K562 (cell line): ENCODE data around the gene SCIN. TPM values are rescaled to one million over a fixed set of nuclear protein-coding genes. Genes with fewer than 3 reads are reported as not detected.
A peak's percentile ranks its signal among the peaks of the same experiment; 100 is the strongest.

Source experiments
- HDAC1 ChIP-seq, 2 experiments: fragments of 450-650 bp; IDR thresholded peaks; 2 replicates each; pipeline ENCODE4 v1.6.1; 2016 to 2017; ENCODE audit warnings: inconsistent platforms in 1 of 2, mild to moderate bottlenecking in 1 of 2, moderate library complexity in 1 of 2
- HLTF ChIP-seq: fragments of 450-650 bp; IDR thresholded peaks from 2 replicates; pipeline ENCODE4 v1.6.1; 2016
- ILF3 ChIP-seq: fragments of 450-650 bp; IDR thresholded peaks from 2 replicates; pipeline ENCODE4 v1.6.1; 2018; ENCODE audit warnings: antibody characterized with exemption, mild to moderate bottlenecking, moderate library complexity, borderline replicate concordance
- PHTF2 ChIP-seq: fragments of 250-450 bp; sonication (Bioruptor Pico); IDR thresholded peaks from 2 replicates; pipeline ENCODE4 v1.5.0; 2021; ENCODE audit warnings: mild to moderate bottlenecking
- RBM39 ChIP-seq: fragments of 200-400 bp; formaldehyde crosslinking; optimal IDR thresholded peaks from 2 replicates; pipeline ENCODE3; 2018; ENCODE audit warnings: low read depth, low read length
- TAF9B ChIP-seq: fragments of 450-650 bp; IDR thresholded peaks from 2 replicates; pipeline ENCODE4 v1.6.1; 2018; ENCODE audit warnings: mild to moderate bottlenecking; ENCODE audit not compliant: partially characterized antibody
- ZEB2 ChIP-seq: fragments of 450-650 bp; IDR thresholded peaks from 2 replicates; pipeline ENCODE4 v1.6.1; 2016
- polyA plus RNA-seq, 8 experiments: library from polyadenylated mRNA; depleted of rRNA in 4 of 8; stranded (reverse) in 5 of 8; unstranded in 3 of 8; fragments of >200 nt; fragmentation: Nextera tagmentation in 2 of 8; fragmentation: Illumina TruSeq in 1 of 8; extraction: Ambion mirVana in 2 of 8; extraction: Trizol in 1 of 8; gene quantifications; 2 replicates each; pipeline versions ENCODE4 v1.2.1 to v1.2.3, GENCODE V29; 2011 to 2014; ENCODE audit warnings: inconsistent platforms in 1 of 8, missing spikeins in 1 of 8
- total RNA-seq, 7 experiments: library from RNA; depleted of rRNA in 6 of 7; stranded (reverse); fragments of >200 nt in 6 of 7; fragmentation: Illumina TruSeq in 2 of 7; extraction: Trizol in 2 of 7; gene quantifications; 2 replicates each; pipeline versions ENCODE4 v1.2.1 to v1.2.3, GENCODE V29; 2011 to 2021; ENCODE audit warnings: low replicate concordance in 1 of 7
- TF ChIP-seq, protein P1 (sequence below): sonication (generic); formaldehyde crosslinking; IDR thresholded peaks from 2 replicates; pipeline ENCODE4 v1.8.1; 2023; ENCODE audit warnings: mild to moderate bottlenecking, missing genetic modification reagents
- TF ChIP-seq, protein P2 (sequence below): sonication (generic); formaldehyde crosslinking; IDR thresholded peaks from 2 replicates; pipeline ENCODE4 v1.8.1; 2022; ENCODE audit warnings: missing genetic modification reagents
- TF ChIP-seq, protein P3 (sequence below): fragments of 450-650 bp; IDR thresholded peaks from 2 replicates; pipeline ENCODE4 v1.6.1; 2016; ENCODE audit warnings: antibody characterized with exemption
- TF ChIP-seq, protein P4 (sequence below): fragments of 250-450 bp; sonication (Bioruptor Pico); IDR thresholded peaks from 2 replicates; pipeline ENCODE4 v1.5.0; 2021
- TF ChIP-seq, protein P5 (sequence below): fragments of 250-450 bp; sonication (Bioruptor Pico); IDR thresholded peaks from 2 replicates; pipeline ENCODE4 v1.8.0; 2021; ENCODE audit warnings: moderate library complexity, mild to moderate bottlenecking, inconsistent platforms
- TF ChIP-seq, protein P6 (sequence below): fragments of 450-650 bp; IDR thresholded peaks from 2 replicates; pipeline ENCODE4 v1.6.1; 2016; ENCODE audit warnings: low read depth

Gene SCIN
- total and polyA plus RNA-seq, 9 of the 15 experiments (the other 6 are each of a cell fraction or from before 2014, with no cell fraction given): 0.67 to 18.2 (median 10.6) TPM

DNA sequence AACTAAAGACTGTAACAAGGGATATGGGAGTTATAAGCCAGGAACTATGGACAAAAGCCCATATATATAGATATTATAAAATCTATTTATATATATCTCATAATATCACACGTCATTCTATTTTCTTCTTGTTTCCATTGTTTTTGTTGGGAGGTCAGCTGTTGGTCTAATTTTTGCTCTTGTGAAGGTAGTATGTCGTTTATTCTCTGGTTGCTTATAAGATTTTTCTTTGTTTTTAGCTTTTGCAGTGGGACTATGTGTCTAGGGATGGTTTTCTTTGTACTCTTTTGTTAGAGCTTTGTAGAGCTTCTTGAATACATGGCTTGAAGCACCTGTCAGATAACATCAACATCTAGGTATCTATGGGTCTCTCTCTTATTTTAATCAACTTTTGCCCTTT lies 130.9 kb downstream of the SCIN start (continued):
- TF ChIP-seq, protein P1, sequence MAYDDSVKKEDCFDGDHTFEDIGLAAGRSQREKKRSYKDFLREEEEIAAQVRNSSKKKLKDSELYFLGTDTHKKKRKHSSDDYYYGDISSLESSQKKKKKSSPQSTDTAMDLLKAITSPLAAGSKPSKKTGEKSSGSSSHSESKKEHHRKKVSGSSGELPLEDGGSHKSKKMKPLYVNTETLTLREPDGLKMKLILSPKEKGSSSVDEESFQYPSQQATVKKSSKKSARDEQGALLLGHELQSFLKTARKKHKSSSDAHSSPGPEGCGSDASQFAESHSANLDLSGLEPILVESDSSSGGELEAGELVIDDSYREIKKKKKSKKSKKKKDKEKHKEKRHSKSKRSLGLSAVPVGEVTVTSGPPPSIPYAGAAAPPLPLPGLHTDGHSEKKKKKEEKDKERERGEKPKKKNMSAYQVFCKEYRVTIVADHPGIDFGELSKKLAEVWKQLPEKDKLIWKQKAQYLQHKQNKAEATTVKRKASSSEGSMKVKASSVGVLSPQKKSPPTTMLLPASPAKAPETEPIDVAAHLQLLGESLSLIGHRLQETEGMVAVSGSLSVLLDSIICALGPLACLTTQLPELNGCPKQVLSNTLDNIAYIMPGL: no peak
- no peak for TF ChIP-seq HLTF
- no peak for TF ChIP-seq PHTF2
- TF ChIP-seq, protein P2, sequence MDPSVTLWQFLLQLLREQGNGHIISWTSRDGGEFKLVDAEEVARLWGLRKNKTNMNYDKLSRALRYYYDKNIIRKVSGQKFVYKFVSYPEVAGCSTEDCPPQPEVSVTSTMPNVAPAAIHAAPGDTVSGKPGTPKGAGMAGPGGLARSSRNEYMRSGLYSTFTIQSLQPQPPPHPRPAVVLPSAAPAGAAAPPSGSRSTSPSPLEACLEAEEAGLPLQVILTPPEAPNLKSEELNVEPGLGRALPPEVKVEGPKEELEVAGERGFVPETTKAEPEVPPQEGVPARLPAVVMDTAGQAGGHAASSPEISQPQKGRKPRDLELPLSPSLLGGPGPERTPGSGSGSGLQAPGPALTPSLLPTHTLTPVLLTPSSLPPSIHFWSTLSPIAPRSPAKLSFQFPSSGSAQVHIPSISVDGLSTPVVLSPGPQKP (CRISPR knock-in tag): no peak
- TF ChIP-seq, protein P3, sequence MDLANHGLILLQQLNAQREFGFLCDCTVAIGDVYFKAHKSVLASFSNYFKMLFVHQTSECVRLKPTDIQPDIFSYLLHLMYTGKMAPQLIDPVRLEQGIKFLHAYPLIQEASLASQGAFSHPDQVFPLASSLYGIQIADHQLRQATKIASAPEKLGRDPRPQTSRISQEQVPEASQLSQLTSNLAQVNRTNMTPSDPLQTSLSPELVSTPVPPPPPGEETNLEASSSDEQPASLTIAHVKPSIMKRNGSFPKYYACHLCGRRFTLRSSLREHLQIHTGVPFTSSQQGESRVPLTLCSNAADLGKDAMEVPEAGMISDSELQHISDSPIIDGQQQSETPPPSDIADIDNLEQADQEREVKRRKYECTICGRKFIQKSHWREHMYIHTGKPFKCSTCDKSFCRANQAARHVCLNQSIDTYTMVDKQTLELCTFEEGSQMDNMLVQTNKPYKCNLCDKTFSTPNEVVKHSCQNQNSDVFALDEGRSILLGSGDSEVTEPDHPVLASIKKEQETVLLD: no peak
- TF ChIP-seq, protein P4, sequence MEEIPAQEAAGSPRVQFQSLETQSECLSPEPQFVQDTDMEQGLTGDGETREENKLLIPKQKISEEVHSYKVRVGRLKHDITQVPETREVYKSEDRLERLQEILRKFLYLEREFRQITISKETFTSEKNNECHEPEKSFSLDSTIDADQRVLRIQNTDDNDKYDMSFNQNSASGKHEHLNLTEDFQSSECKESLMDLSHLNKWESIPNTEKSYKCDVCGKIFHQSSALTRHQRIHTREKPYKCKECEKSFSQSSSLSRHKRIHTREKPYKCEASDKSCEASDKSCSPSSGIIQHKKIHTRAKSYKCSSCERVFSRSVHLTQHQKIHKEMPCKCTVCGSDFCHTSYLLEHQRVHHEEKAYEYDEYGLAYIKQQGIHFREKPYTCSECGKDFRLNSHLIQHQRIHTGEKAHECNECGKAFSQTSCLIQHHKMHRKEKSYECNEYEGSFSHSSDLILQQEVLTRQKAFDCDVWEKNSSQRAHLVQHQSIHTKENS (CRISPR knock-in tag): no peak
- TF ChIP-seq HDAC1 (IDR thresholded peaks at IDR 0.05): 0 out of 4 replicates have a peak, but pooled peaks of 1 of the 2 experiments have one; percentile 19
- TF ChIP-seq TAF9B: no peak
- TF ChIP-seq, protein P5, sequence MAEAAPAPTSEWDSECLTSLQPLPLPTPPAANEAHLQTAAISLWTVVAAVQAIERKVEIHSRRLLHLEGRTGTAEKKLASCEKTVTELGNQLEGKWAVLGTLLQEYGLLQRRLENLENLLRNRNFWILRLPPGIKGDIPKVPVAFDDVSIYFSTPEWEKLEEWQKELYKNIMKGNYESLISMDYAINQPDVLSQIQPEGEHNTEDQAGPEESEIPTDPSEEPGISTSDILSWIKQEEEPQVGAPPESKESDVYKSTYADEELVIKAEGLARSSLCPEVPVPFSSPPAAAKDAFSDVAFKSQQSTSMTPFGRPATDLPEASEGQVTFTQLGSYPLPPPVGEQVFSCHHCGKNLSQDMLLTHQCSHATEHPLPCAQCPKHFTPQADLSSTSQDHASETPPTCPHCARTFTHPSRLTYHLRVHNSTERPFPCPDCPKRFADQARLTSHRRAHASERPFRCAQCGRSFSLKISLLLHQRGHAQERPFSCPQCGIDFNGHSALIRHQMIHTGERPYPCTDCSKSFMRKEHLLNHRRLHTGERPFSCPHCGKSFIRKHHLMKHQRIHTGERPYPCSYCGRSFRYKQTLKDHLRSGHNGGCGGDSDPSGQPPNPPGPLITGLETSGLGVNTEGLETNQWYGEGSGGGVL: no peak
- no peak for TF ChIP-seq RBM39
- TF ChIP-seq ZEB2: no peak
- TF ChIP-seq ILF3: no peak
- TF ChIP-seq, protein P6, sequence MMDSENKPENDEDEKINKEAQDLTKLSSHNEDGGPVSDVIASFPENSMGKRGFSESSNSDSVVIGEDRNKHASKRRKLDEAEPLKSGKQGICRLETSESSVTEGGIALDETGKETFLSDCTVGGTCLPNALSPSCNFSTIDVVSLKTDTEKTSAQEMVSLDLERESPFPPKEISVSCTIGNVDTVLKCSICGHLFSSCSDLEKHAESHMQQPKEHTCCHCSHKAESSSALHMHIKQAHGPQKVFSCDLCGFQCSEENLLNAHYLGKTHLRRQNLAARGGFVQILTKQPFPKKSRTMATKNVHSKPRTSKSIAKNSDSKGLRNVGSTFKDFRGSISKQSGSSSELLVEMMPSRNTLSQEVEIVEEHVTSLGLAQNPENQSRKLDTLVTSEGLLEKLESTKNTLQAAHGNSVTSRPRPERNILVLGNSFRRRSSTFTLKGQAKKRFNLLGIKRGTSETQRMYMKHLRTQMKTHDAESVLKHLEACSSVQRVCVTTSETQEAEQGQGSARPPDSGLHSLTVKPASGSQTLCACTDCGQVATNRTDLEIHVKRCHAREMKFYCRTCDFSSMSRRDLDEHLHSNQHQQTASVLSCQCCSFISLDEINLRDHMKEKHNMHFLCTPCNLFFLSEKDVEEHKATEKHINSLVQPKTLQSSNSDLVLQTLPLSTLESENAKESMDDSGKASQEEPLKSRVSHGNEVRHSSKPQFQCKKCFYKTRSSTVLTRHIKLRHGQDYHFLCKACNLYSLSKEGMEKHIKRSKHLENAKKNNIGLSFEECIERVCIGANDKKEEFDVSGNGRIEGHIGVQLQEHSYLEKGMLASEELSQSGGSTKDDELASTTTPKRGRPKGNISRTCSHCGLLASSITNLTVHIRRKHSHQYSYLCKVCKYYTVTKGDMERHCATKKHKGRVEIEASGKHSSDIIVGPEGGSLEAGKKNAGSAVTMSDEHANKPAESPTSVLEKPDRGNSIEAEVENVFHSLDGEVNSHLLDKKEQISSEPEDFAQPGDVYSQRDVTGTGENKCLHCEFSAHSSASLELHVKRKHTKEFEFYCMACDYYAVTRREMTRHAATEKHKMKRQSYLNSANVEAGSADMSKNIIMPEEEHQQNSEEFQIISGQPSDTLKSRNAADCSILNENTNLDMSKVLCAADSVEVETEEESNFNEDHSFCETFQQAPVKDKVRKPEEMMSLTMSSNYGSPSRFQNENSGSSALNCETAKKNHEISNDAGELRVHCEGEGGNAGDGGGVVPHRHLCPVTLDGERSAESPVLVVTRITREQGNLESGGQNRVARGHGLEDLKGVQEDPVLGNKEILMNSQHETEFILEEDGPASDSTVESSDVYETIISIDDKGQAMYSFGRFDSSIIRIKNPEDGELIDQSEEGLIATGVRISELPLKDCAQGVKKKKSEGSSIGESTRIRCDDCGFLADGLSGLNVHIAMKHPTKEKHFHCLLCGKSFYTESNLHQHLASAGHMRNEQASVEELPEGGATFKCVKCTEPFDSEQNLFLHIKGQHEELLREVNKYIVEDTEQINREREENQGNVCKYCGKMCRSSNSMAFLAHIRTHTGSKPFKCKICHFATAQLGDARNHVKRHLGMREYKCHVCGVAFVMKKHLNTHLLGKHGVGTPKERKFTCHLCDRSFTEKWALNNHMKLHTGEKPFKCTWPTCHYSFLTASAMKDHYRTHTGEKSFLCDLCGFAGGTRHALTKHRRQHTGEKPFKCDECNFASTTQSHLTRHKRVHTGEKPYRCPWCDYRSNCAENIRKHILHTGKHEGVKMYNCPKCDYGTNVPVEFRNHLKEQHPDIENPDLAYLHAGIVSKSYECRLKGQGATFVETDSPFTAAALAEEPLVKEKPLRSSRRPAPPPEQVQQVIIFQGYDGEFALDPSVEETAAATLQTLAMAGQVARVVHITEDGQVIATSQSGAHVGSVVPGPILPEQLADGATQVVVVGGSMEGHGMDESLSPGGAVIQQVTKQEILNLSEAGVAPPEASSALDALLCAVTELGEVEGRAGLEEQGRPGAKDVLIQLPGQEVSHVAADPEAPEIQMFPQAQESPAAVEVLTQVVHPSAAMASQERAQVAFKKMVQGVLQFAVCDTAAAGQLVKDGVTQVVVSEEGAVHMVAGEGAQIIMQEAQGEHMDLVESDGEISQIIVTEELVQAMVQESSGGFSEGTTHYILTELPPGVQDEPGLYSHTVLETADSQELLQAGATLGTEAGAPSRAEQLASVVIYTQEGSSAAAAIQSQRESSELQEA: no peak
